ENCODE results near the gene FRMPD2. TPM values are rescaled to one million over a fixed set of nuclear protein-coding genes. Genes with fewer than 3 reads are reported as not detected.
"Not testable (repeated sequence)": the region's sequence is repeated elsewhere in the genome, so short reads cannot be mapped to it uniquely, and the experiment has no call there.

FRMPD2 gene
- polyA plus RNA-seq, 3 donors, result not detected

- no peak overlapping the region for H3K27ac ChIP-seq (ENCODE audit: low read depth, low read length)
- WGBS, 3 donors, result 81 to 92% (median 90%) methylated on average over 2 of the region's 2 CpGs
These were observed 19.9 kb upstream of the FRMPD2 start for GRCh38 chr10:48294431-48294830.

GRCh38 chr10:48292616-48293015 is 18.1 kb upstream of the FRMPD2 start:
- WGBS, 3 donors, result 93 to 96% (median 94%) methylated on average over 3 of the region's 3 CpGs
- no peak overlapping the region for H3K27ac ChIP-seq (ENCODE audit: low read depth, low read length)

DNA sequence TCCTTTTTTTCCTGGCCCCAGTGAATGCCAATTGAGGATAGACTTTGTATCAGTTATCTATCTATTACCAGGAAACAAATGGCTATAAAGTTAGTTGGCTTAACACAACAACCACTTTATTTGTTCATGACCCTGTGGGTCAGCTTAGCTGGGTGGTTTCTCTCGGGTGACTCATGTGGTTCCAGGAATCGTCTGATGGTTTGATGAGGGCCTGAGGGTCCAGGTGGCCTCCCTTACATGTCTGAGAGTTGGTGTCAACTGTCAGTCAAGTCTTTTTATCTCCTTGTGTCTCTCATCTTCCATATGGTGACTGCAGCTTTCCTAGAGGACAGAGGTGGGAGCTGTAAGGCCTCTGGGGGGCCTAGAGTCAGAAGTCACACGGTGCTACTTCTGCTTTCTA is 16.7 kb upstream of the FRMPD2 start:
- 68 to 82% (median 75%) methylated on average over 3 of the region's 3 CpGs for WGBS, 3 donors

DNA sequence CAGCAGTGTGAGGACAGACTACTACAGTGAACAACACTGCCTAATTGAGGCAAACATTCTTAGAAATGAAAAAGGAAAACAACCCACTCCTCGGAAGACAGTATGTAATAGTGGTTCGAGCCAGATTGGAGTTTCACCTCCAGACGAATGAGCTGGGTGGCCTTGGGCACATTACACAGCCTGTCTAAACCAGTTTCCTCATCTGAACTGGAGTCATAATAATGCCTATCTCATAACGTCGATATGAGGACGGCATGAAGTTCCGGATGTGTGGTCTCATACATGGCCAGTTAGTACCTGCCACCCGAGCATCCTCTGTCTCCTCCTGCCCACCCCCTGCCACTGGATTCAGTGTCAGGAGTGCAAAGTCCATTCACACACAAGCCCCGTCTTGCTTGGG is 15.8 kb upstream of the FRMPD2 start:
- 79 to 96% (median 95%) methylated on average over 9 of the region's 9 CpGs for WGBS, 3 donors
- no peak overlapping the region for H3K27ac ChIP-seq (ENCODE audit: low read depth, low read length)

More for the DNA sequence above, 16.7 kb upstream of the FRMPD2 start:
- H3K27ac ChIP-seq (ENCODE audit: low read depth, low read length), result no peak overlapping the region

DNA sequence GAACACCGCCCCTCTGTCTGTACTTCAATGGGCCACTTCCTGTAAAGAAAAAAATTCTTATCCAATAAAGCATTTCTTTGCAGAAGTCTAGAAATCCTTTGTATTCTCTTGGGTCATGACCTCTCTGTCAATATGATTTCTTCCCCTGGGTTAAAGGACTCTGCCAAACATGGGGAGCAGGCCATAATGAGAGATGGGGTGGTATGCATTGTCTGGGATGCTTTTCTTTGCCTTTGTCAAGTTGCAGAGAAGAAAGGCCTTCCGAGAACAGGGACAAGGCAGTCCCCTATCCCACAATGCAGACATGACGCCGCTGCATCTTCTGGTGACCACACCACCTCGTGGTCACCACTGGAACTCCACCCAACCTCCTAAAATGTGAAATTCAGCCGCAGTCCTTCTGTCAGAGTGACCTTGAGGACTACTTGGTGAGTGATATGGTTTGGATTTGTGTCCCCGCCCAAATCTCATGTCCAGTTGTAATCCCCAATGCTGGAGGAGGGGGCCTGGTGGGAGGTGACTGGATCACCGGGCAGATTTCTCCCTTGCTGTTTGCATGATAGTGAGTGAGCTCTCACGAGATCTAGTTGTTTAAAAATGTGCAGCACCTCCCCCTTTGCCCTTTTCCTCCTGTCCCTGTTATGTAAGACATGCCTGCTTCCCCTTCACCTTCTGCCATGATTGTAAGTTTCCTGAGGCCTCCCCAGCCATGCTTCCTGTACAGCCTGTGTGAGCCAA is 15.2 kb upstream of the FRMPD2 start:
- H3K27ac ChIP-seq (ENCODE audit: low read depth, low read length), result no peak overlapping the region
- 24 to 35% (median 26%) methylated on average over 9 of the region's 9 CpGs for WGBS, 3 donors

- 91 to 94% (median 91%) methylated on average over 7 of the region's 7 CpGs for WGBS, 3 donors
- no peak overlapping the region for H3K27ac ChIP-seq (ENCODE audit: low read depth, low read length)
These were observed 14.2 kb upstream of the FRMPD2 start for GRCh38 chr10:48288661-48289060.

- H3K27ac ChIP-seq (ENCODE audit: low read depth, low read length), result no peak overlapping the region
- 40 to 70% (median 69%) methylated on average over 13 of the region's 13 CpGs for WGBS, 3 donors
These were observed 13.2 kb upstream of the FRMPD2 start for GRCh38 chr10:48287417-48288391.

GRCh38 chr10:48286356-48286755 is 11.9 kb upstream of the FRMPD2 start:
- 39 to 87% (median 70%) methylated on average over 1 of the region's 1 CpG for WGBS, 3 donors
- no peak overlapping the region for H3K27ac ChIP-seq (ENCODE audit: low read depth, low read length)

- H3K27ac ChIP-seq (ENCODE audit: low read depth, low read length), result no peak overlapping the region
- 47 to 69% (median 51%) methylated on average over 5 of the region's 5 CpGs for WGBS, 3 donors
These were observed 11.2 kb upstream of the FRMPD2 start for GRCh38 chr10:48285710-48286109.

DNA sequence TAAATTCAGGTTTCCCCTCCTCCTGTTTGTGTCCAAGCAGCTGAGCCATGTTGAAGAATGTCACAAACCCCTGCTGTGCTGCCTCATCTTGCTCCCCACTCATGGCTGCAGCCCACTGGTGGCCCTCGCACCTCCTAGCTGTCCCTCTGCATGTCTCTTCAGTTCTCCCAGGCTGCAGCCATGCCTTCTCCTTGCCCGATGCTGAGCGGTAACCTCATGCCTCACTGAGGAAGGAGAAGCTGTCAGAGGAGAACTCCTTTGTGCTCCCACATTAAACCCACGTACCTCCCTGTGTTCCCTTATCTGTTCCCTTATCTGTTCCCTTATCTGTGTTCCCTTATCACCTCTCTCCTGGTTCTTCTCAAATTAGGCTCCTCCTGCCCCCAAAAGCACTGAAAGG is 10.3 kb upstream of the FRMPD2 start:
- H3K27ac ChIP-seq (ENCODE audit: low read depth, low read length), result no peak overlapping the region
- WGBS, 3 donors, result 52 to 66% (median 57%) methylated on average over 4 of the region's 4 CpGs

GRCh38 chr10:48284002-48284546 is 9.6 kb upstream of the FRMPD2 start:
- no peak overlapping the region for H3K27ac ChIP-seq (ENCODE audit: low read depth, low read length)
- 88 to 91% (median 89%) methylated on average over 2 of the region's 2 CpGs for WGBS, 3 donors

DNA sequence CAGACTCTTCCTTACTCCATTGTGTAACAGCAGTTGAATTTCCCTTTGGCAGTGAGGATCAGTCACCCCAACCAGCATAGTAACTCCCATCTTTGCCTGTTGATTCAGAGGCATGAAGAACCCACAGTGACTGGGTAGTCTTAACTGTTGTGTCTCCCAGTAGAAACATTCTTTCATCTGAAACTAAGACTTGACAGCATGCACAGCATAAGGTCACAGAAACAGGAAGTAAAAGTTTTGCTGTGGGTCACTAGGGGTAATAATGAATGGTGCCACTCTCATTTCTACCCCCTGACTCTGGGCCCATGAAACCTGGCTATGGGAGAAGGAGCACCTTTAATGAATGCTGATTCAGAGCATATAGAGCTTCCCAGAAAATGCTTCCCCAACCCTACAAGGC is 8.3 kb upstream of the FRMPD2 start:
- no peak overlapping the region for H3K27ac ChIP-seq (ENCODE audit: low read depth, low read length)

DNA sequence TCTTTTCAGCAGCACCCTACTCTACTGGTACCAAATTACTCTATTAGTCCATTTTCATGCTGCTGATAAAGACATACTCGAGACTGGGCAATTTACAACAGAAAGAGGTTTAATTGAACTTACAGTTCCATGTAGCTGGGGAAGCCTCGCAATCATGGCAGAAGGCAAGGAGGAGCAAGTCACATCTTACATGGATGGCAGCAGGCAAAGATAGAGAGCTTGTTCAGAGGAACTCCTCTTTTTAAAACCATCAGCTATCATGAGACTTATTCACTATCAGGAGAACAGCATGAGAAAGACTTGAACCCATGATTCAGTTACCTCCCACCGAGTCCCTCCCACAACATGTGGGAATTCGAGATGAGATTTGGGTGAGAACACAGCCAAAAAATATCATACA is 7.2 kb upstream of the FRMPD2 start:
- 62 to 82% (median 76%) methylated on average over 4 of the region's 4 CpGs for WGBS, 3 donors
- H3K27ac ChIP-seq (ENCODE audit: low read depth, low read length), result not testable (repeated sequence)

DNA sequence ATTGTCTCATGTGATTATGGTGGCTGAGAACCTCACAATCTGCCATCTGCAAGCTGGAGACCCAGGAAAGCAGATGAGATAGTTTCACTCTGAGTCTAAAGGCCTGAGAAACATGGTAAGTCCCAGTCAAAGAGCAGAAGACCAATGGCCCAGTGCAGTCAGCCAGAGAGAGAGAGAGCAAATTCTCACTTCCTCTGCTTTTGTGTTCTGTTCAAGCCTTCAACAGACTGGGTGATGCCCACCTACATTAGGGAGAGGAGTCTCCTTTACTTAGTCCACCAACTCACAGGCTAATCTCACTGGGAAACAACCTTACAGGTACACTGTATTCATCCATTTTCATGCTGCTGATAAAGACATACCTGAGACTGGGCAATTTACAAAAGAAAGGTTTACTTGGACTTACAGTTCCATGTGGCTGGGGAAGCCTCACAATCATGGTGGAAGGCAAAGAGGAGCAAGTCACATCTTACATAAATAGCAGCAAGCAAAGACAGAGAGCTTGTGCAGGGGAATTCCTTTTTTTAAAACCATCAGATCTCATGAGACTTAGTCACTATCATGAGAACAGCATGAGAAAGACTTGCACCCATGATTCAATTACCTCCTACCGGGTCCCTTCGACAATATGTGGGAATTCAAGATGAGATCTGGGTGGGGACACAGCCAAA is 4.7 kb upstream of the FRMPD2 start:
- no peak overlapping the region for H3K27ac ChIP-seq (ENCODE audit: low read depth, low read length)
- WGBS, 3 donors, result 84 to 95% (median 94%) methylated on average over 2 of the region's 2 CpGs

DNA sequence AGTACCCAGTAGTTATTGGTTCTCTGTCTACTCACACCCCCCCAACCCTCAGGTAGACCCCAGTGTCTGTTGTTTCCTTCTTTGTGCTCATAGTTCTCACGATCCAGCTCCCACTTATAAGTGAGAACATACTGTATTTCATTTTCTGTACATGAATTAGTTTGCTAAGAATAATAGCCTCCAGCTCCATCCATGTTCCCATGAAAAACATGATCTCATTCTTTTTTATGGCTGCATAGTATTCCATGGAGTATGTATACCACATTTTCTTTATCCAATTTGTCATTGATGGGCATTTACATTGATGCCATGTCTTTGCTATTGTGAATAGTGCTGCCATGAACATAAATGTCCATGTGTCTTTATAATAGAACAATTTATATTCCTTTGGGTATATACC is 2.6 kb upstream of the FRMPD2 start:
- no peak overlapping the region for H3K27ac ChIP-seq (ENCODE audit: low read depth, low read length)
- WGBS, 3 donors, result 87 to 100% (median 96%) methylated on average over 1 of the region's 1 CpG

GRCh38 chr10:48273741-48274140 is 755 bp downstream of the FRMPD2 start:
- 70 to 81% (median 79%) methylated on average over 2 of the region's 2 CpGs for WGBS, 3 donors
- H3K27ac ChIP-seq (ENCODE audit: low read depth, low read length), result no peak overlapping the region

- H3K27ac ChIP-seq (ENCODE audit: low read depth, low read length), result no peak overlapping the region
- WGBS, 3 donors, result 94 to 99% (median 94%) methylated on average over 2 of the region's 2 CpGs
These were observed 1.8 kb downstream of the FRMPD2 start for GRCh38 chr10:48272682-48273081.

GRCh38 chr10:48271047-48271730 is 3.3 kb downstream of the FRMPD2 start:
- no peak overlapping the region for H3K27ac ChIP-seq (ENCODE audit: low read depth, low read length)
- WGBS, 3 donors, result 43 to 59% (median 48%) methylated on average over 5 of the region's 5 CpGs

Measured in adipose tissue (tissue), 3 donors.